Mucosa of rectum (tissue), 2 donors: Measurements from ENCODE around the gene DNAH17.

ENCODE experiments used
- H3K27ac ChIP-seq, 2 donors: one replicate each; pipeline ENCODE4 v1.7.0; 2013; ENCODE audit warnings: inconsistent platforms in 2 of 2, low read depth in 2 of 2, low read length in 2 of 2
- H3K27me3 ChIP-seq, 2 donors: one replicate each; pipeline ENCODE4 v1.7.0; 2013; ENCODE audit warnings: low read length in 2 of 2; ENCODE audit not compliant: control insufficient read depth in 2 of 2, insufficient read depth in 2 of 2
- H3K36me3 ChIP-seq, 2 donors: one replicate each; pipeline ENCODE4 v1.7.0; 2013; ENCODE audit warnings: low read length in 2 of 2; ENCODE audit not compliant: control insufficient read depth in 2 of 2, insufficient read depth in 2 of 2
- H3K4me1 ChIP-seq, 2 donors: one replicate each; pipeline ENCODE4 v1.7.0; 2013; ENCODE audit warnings: low read length in 2 of 2, mild to moderate bottlenecking in 1 of 2; ENCODE audit not compliant: control insufficient read depth in 2 of 2, insufficient read depth in 2 of 2
- H3K4me3 ChIP-seq, 2 donors: one replicate each; pipeline ENCODE4 v1.7.0; 2013; ENCODE audit warnings: low read length in 2 of 2
- H3K9ac ChIP-seq, 2 donors: one replicate each; pipeline ENCODE4 v1.7.0; 2013; ENCODE audit warnings: low read length in 2 of 2, low read depth in 1 of 2, mild to moderate bottlenecking in 1 of 2
- H3K9me3 ChIP-seq, 2 donors: one replicate each; pipeline ENCODE4 v1.7.0; 2013; ENCODE audit warnings: low read length in 2 of 2; ENCODE audit not compliant: control insufficient read depth in 2 of 2
- donor health status: healthy.
- donor health status: Normal muscosa, but diverticular disease.

The DNAH17 gene

DNA sequence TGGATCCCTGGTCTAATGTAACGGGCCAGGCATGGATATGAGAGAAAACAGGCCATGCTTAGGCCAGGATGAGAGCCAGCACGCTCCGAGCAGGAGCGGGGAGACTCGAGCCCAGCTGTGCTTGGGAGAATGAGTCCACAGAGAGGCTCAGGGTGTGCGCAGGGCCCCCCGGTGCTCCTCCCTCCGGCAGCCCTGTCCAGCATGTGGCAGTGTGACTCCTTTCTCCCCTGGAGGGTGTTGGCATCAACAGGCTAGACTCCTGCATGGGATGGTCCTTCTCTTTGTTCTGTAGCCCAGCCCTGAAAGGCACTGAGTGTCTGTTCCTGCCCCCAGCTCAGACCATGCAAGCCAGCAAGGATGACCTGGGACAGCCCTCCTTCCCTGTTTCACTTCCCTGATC lies 175.3 kb downstream of the DNAH17 start:
- H3K4me3 ChIP-seq = no peak overlapping the region
- H3K36me3 ChIP-seq = peaks cover 61 to 85% of the 10 kb centered on the region in 2 donors
- H3K27me3 ChIP-seq = no peaks in the 10 kb centered on the region
- H3K9ac ChIP-seq = no peak overlapping the region
- peaks cover under 1 to 1% of the 10 kb centered on the region in 2 donors for H3K4me1 ChIP-seq
- no peaks in the 10 kb centered on the region for H3K9me3 ChIP-seq
- H3K27ac ChIP-seq = no peak overlapping the region

DNA sequence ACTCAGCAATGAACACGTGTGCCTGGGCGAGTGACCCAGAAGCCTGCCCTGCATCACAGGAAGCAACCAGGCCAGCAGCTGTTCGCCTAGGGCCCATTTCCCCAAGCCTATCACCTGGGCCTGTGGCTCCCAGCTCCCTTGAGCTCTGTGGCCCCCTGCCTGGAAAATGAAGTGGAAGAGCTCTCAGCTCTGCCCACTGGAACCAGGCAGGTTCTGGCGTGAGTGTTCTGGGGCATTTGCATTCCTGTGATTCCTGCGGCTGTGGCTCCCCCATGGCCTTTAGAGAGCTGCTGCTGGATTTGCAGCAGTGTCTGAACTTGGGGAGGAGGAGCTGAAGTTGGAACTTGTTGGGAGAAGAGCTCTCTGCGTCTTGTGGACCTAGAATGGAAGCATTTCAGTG lies 175.9 kb downstream of the DNAH17 start:
- Histone ChIP-seq H3K27ac (no peak overlapping the region), H3K9me3 (no peaks in the 10 kb centered on the region), H3K4me3 (no peak overlapping the region), H3K9ac (no peak overlapping the region), H3K36me3 (peaks cover 68 to 87% of the 10 kb centered on the region in 2 donors), H3K27me3 (no peaks in the 10 kb centered on the region), H3K4me1 (no peaks in the 10 kb centered on the region)

DNA sequence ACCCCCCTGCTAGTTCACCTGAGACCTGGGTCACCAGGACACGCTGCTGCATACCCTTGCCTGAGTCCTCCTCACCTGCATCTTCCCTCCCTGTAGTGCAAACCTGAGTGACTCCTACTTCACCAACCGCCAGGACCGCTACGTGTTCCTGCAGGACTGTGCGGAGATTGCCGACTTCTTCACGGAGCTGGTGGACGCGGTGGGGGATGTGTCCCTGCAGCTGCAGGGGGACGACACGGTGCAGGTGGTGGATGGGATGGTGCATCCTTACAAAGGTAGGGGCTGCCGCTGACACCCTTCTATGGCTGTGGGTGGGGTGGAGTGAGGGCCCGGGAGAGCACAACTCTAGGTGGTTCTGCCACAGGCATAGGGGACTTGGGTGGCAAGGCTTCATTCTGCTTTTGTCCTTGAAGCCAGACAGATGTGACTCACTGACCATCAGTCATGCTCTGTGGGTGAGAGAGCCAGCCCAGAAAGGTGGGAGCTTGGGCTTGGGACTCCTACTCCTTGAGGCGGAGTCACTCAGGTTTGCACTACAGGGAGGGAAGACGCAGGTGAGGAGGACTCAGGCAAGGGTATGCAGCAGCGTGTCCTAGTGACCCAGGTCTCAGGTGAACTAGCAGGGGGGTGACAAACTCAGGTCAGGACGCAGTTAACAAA lies 176.5 kb downstream of the DNAH17 start:
- H3K9me3 ChIP-seq = no peaks in the 10 kb centered on the region
- no peak overlapping the region for H3K27ac ChIP-seq
- H3K4me3 ChIP-seq = no peak overlapping the region
- no peaks in the 10 kb centered on the region for H3K4me1 ChIP-seq
- no peak overlapping the region for H3K9ac ChIP-seq
- no peaks in the 10 kb centered on the region for H3K27me3 ChIP-seq
- H3K36me3 ChIP-seq = peaks cover 70 to 89% of the 10 kb centered on the region in 2 donors

DNA sequence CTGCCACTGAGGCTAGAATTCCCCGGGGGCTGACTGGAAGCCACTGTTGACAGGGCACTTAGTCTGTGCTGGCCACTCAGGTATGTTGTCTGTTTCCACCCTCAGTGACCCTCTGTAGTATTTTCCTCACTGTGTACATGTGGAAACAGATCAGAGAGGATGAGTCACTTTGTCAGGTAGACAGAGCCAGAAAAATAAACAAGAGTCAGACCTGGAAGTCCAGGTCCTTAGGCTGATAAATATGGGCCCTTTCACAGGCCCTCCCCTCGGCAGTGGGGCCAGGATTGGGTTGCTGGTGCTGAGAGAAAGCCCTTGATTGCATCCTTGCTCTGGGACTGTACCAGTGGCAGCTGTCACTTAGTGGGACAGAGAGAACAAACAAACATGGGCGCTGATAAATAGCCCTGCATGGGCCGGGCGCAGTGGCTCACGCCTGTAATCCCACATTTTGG lies 177.5 kb downstream of the DNAH17 start:
- no peak overlapping the region for H3K4me3 ChIP-seq
- peaks cover 64 to 87% of the 10 kb centered on the region in 2 donors for H3K36me3 ChIP-seq
- no peaks in the 10 kb centered on the region for H3K9me3 ChIP-seq
- H3K27ac ChIP-seq = no peak overlapping the region
- no peaks in the 10 kb centered on the region for H3K4me1 ChIP-seq
- no peaks in the 10 kb centered on the region for H3K27me3 ChIP-seq
- H3K9ac ChIP-seq = no peak overlapping the region

DNA sequence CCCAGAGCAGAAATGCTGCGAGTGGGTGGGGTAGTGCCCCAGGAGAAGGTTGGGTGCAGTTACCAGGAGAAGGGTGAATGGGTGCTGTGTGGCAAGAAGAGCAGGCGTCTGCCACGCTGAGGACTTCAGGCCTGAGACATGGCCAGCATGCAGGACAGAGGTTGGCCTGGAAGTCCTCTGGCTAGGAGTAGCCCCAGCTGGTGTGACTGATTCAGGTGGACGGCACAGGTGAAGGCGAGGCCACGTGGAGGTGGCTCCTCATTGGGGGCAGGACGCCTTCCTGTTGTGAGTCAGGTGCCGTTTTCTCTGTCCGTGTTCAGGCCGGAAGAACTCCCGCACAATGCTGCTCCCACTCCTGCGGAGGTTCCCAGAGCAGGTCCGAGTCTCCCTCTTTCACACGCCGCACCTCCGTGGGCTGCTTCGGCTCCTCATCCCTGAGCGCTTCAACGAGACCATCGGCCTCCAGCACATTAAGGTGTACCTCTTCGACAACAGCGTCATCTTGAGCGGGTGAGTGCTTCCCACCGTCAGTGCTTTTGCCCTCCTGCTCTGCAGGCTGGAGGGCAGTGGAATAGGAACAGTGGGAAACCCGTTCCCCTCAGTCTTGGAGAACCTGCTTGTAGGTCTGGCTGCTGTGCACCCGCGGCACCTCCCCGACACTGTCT lies 178.0 kb downstream of the DNAH17 start:
- peaks cover 64 to 84% of the 10 kb centered on the region in 2 donors for H3K36me3 ChIP-seq
- H3K27ac ChIP-seq = no peak overlapping the region
- no peak overlapping the region for H3K4me3 ChIP-seq
- no peak overlapping the region for H3K9ac ChIP-seq
- H3K27me3 ChIP-seq = no peaks in the 10 kb centered on the region
- no peaks in the 10 kb centered on the region for H3K9me3 ChIP-seq
- no peaks in the 10 kb centered on the region for H3K4me1 ChIP-seq

DNA sequence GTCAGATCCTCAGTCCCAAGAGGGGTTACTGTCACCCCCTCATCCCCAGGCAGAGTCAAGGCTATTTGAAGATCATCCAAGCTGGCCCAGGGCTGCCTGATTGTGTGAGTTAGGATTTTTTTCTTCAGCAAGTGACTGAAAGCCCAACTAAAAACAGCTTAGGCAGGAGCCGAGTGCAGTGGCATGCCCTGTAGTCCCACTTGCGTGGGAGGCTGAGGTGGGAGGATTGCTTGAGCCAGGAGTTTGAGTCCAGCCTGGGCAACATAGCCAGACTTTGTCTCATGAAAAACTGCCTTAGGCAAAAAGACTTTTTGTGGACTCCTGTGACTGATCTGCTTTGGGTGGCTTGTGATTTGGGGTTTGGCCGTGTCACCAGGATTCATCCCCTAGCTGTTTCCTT lies 178.8 kb downstream of the DNAH17 start:
- Histone ChIP-seq H3K4me1 (no peaks in the 10 kb centered on the region), H3K27ac (no peak overlapping the region), H3K36me3 (peaks cover 60 to 81% of the 10 kb centered on the region in 2 donors), H3K9me3 (no peaks in the 10 kb centered on the region), H3K9ac (no peak overlapping the region), H3K4me3 (no peak overlapping the region), H3K27me3 (no peaks in the 10 kb centered on the region)

DNA sequence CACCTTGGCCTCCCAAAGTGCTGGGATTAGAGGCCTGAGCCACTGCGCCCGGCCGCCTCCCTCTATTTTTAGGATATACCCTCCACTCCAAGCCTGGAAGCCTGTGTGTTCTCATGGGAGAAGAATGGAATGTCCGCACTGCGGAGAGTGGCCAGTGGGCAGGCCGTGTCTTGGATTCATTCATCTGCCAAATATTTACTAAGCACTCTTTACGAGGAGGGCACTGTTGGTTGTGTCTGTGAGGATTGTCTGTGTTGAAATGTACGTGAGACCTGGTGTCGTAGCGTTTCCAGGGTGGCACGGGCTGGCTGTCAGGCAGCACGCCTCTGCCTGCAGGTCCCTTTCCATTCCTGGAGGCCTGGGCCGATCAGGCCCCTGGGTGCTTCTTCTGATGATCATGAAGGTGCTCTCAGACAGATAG lies 179.5 kb downstream of the DNAH17 start:
- H3K4me3 ChIP-seq = no peak overlapping the region
- H3K36me3 ChIP-seq = peaks cover 57 to 76% of the 10 kb centered on the region in 2 donors
- H3K27me3 ChIP-seq = no peaks in the 10 kb centered on the region
- H3K27ac ChIP-seq = no peak overlapping the region
- H3K4me1 ChIP-seq = no peaks in the 10 kb centered on the region
- no peaks in the 10 kb centered on the region for H3K9me3 ChIP-seq
- H3K9ac ChIP-seq = no peak overlapping the region

DNA sequence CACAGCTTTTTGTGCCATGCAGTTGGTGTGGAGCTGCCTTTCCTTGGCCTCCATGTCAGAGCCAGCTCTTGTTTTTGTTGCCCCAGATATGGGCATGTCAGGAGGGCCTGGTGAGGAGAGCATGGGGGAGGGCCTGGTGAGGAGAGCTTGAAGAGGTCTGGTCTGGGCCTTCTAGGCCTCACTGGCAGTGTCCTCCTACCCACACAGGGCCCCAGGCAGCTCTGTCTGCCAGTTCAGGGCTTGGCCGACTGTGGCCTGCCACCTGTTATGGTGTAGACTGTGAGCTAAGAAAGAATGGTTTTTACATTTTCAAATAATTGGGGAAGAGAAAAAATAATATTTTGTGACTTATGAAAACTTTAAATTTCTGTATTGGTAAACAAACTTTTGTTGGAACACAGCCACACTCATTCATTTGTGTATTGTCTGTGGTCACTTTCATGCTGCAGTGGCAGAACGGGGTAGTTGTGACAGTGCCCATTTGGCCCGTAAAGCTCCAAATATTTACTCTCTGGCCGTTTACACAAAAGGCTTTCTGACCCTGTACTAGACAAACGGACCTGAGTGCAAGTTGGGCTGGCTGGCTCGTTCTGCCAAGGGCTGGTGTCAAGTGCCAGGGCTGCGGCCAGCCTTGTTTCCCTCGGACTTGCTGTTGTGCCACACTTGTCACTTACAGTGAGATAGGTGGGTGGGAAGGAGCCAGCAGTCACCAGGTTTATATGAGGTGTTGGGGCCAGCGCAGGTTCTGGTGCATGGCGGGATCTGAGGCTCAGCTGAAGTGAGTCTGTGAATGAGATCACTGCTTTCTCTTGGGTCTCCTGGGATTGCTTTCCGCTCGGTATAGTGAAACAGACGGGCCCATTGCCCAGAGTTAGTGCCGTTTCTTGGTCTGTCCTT lies 180.5 kb downstream of the DNAH17 start:
- Histone ChIP-seq H3K9ac (no peak overlapping the region), H3K4me1 (no peaks in the 10 kb centered on the region), H3K9me3 (no peaks in the 10 kb centered on the region), H3K27me3 (no peaks in the 10 kb centered on the region), H3K27ac (no peak overlapping the region), H3K4me3 (no peak overlapping the region), H3K36me3 (peaks cover 53 to 70% of the 10 kb centered on the region in 2 donors)

DNA sequence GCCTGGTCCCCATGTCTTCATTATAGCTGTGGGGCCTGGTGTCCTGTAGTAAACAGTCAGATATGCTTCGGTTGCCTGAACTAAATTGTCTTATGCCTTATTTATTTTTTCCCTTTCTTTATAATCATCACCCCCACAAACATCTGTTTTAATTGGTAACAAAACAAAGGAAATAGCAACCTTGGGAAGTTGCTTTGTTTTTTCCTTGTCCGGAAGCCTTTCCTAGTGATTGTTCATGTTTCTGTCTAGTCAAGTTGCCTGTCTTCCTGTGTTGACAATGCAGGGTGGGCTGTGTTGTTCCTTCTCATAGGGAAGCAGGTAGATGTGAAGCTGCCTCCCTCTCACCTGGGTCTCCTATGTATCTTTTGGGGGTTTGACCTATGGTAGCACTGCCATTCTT lies 182.0 kb downstream of the DNAH17 start:
- H3K4me3 ChIP-seq = no peak overlapping the region
- H3K9me3 ChIP-seq = no peaks in the 10 kb centered on the region
- no peak overlapping the region for H3K27ac ChIP-seq
- H3K27me3 ChIP-seq = no peaks in the 10 kb centered on the region
- H3K9ac ChIP-seq = no peak overlapping the region
- H3K4me1 ChIP-seq = no peaks in the 10 kb centered on the region
- peaks cover 40 to 55% of the 10 kb centered on the region in 2 donors for H3K36me3 ChIP-seq

DNA sequence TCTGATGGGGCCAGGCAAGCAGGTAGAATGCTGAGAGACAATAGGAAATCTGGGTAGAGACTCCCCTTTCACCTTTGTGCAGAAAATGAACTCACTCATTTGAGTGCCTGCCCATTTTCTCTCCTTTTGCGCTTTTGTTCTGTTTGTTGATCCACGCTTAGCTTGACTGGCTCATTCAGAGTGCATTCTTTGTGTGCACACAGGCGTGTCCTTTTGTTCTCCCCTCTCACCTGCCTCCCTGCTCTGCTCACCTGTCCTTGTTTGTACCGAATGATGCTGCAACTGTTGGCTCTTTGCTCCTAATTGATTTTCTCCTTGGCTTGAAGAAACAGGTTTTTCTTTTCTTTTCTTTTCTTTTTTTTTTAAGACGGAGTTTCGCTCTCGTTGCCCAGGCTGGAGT lies 183.0 kb downstream of the DNAH17 start:
- Histone ChIP-seq H3K27ac (no peak overlapping the region), H3K4me1 (no peaks in the 10 kb centered on the region), H3K36me3 (peaks cover 31 to 48% of the 10 kb centered on the region in 2 donors), H3K4me3 (no peak overlapping the region), H3K27me3 (no peaks in the 10 kb centered on the region), H3K9ac (no peak overlapping the region), H3K9me3 (no peaks in the 10 kb centered on the region)
